ENCODE measurements around the gene M1AP. TPM values are rescaled to one million over a fixed set of nuclear protein-coding genes. Genes with fewer than 3 reads are reported as not detected.

M1AP gene
- total RNA-seq, 4 donors from 2014 or later = not detected

GRCh38 chr2:74582184-74582583, 65.9 kb downstream of the M1AP start:
- Histone ChIP-seq H3K4me1 (no peaks in the 10 kb centered on the region), H3K36me3 (no peaks in the 10 kb centered on the region), H3K4me3 (no peak overlapping the region), H3K27me3 (no peaks in the 10 kb centered on the region), H3K9me3 (no peaks in the 10 kb centered on the region), H3K27ac (no peak overlapping the region)
- TF ChIP-seq POLR2A (IDR thresholded peaks at IDR 0.05) (no peak), CTCF (IDR thresholded peaks at IDR 0.05) (no peak)
- DNase-seq = no peak

DNA sequence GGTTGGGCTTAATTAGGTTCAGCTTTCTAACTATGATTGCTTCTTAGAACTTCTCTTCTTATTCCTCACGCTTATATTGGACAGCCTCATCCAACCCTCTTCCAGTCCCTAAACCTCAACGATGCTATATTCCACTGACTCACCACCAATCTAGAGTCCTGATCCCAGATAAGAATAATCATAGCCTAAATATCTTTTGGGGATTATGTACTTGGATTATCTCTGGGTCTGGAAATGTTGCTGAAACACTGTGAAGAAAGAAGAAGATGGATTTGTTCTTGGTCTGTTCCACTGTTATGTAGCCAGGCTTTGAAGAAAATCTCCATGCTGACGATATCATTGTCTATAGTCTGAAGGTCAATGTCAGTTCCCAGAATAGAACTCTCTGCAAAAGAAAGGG, 66.7 kb downstream of the M1AP start:
- H3K27me3 ChIP-seq = no peaks in the 10 kb centered on the region
- no peaks in the 10 kb centered on the region for H3K4me1 ChIP-seq
- H3K36me3 ChIP-seq = no peaks in the 10 kb centered on the region
- DNase-seq = no peak
- no peaks in the 10 kb centered on the region for H3K9me3 ChIP-seq
- H3K4me3 ChIP-seq = no peak overlapping the region
- H3K27ac ChIP-seq = no peak overlapping the region
- no peak for TF ChIP-seq CTCF (IDR thresholded peaks at IDR 0.05)
- no peak for TF ChIP-seq POLR2A (IDR thresholded peaks at IDR 0.05)

DNA sequence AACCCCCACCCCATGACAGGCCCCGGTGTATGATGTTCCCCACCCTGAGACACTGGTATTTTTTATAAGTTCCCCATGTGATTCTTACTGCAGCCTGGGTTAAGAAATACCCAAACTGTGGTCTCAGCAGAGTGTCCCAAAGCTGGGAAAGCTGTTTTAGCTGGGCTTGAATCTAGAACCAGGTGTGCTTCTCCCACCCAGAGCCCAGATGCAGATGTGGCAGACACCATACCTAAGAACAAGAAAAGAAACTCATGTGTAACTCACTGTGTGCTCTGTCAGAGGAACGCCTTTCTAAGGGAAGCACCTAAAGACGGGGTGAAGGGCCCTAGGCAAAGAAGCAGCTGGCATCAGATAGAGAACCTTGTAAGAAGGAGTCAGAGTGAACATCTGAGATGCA, 69.7 kb downstream of the M1AP start:
- H3K4me1 ChIP-seq = peaks cover 0 to 11% (median 0%) of the 10 kb centered on the region in 4 donors
- DNase-seq = no peak
- TF ChIP-seq CTCF (IDR thresholded peaks at IDR 0.05) (no peak), POLR2A (IDR thresholded peaks at IDR 0.05) (no peak)
- no peaks in the 10 kb centered on the region for H3K9me3 ChIP-seq
- H3K27me3 ChIP-seq = no peaks in the 10 kb centered on the region
- no peak overlapping the region for H3K4me3 ChIP-seq
- no peaks in the 10 kb centered on the region for H3K36me3 ChIP-seq
- H3K27ac ChIP-seq = no peak overlapping the region

DNA sequence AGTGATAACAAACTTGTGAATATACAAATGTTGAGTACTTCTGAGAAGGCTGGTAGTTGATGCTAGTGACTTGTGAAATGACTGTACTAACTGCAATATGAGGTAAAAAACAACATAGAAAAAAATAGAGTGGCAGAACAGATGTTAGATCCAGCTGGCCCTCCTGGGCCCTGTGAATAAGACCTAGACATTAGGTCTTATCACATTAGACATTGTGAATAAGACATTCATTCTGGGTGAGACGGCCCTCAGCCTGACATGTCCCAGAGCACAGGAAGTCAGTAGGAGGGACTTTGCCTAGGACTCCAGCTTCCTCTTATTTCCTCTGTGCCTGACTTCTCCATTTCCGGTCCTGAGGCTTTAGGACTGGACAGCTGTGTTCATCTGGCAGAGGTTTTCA, 70.7 kb downstream of the M1AP start:
- TF ChIP-seq POLR2A (IDR thresholded peaks at IDR 0.05) = no peak
- no peak for TF ChIP-seq CTCF (IDR thresholded peaks at IDR 0.05)
- DNase-seq = no peak
- no peaks in the 10 kb centered on the region for H3K27me3 ChIP-seq
- peaks cover 0 to 11% (median 0%) of the 10 kb centered on the region in 4 donors for H3K4me1 ChIP-seq
- no peak overlapping the region for H3K4me3 ChIP-seq
- no peaks in the 10 kb centered on the region for H3K9me3 ChIP-seq
- H3K27ac ChIP-seq = peak overlapping the region in 1 of 4 donors; percentile 30
- H3K36me3 ChIP-seq = no peaks in the 10 kb centered on the region

- Histone ChIP-seq H3K9me3 (no peaks in the 10 kb centered on the region), H3K4me3 (no peak overlapping the region), H3K27ac (peak overlapping the region in 2 of 4 donors; percentile 24 to 30), H3K36me3 (no peaks in the 10 kb centered on the region), H3K27me3 (no peaks in the 10 kb centered on the region), H3K4me1 (peaks cover 0 to 11% (median 0%) of the 10 kb centered on the region in 4 donors)
- TF ChIP-seq CTCF (IDR thresholded peaks at IDR 0.05) (no peak), POLR2A (IDR thresholded peaks at IDR 0.05) (no peak)
- DNase-seq = no peak
Measured at GRCh38 chr2:74576863-74577229, 71.3 kb downstream of the M1AP start.

All from Peyer's patch (tissue), 4 donors.